GM12891 (cell line): ENCODE results near the gene RHCG.

Source experiments
- POLR2A ChIP-seq: IDR thresholded peaks from 2 replicates; pipeline ENCODE4 v1.6.1; 2011; ENCODE audit warnings: low read depth, low read length, control low read depth
- POLR2AphosphoS5 ChIP-seq: IDR thresholded peaks from 2 replicates; pipeline ENCODE4 v1.6.1; 2011; ENCODE audit warnings: low read depth, low read length, control low read depth

DNA sequence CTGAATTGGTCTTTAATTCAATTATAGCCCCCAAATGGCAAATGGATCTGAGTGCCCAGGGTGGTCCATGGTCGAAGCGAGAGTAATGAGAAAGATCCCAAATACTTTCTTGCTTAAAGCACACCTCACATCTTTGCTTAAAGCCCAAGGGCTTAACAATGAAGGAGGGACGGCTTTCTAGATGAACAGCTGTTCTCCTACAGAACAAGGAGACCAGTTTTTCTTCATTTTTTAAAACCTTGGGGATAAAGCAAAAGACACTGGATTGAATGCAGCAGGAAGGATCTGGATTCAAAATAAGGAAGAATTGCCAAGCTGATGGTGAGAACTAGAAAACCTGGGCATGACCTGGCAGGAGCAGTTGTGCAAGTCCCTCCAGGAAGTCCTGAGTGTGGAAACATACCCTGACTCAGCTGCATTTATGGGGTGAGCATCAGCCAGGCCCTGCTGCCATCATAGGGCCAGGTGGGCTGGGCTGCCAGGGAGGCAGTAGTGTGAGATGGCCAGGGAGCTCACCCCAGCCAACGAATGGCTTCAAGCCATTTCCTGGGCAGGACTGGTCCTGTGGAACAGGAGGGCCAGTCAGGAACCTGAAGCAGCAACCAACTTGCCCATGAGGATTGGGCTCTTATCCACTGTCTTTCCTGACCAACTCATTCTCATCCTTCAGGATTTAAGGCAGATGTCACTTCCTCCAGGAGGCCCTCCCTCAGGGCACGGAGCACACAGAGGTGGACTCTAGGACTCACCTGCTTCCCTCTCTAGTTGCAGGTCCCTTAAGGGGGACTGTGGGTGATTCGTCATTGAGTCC, 18.4 kb upstream of the RHCG start:
- TF ChIP-seq POLR2AphosphoS5 (no peak), POLR2A (no peak)
